ENCODE data around the gene ATP6V0A1.
"Not testable (repeated sequence)": the region's sequence is repeated elsewhere in the genome, so short reads cannot be mapped to it uniquely, and the experiment has no call there.

ATP6V0A1 gene

GRCh38 chr17:42436391-42436790, 22.3 kb upstream of the ATP6V0A1 start:
- no peak for DNase-seq (ENCODE audit: low read depth in 2 of 2)

- DNase-seq (ENCODE audit: low read depth in 2 of 2), result no peak
These were observed 19.8 kb upstream of the ATP6V0A1 start for GRCh38 chr17:42438600-42439567.

- DNase-seq (ENCODE audit: low read depth in 2 of 2), result no peak
These were observed 17.1 kb upstream of the ATP6V0A1 start for GRCh38 chr17:42441371-42442195.

- DNase-seq (ENCODE audit: low read depth in 2 of 2), result no peak
These were observed 16.5 kb upstream of the ATP6V0A1 start for GRCh38 chr17:42442196-42442565.

- DNase-seq (ENCODE audit: low read depth in 2 of 2), result not testable (repeated sequence)
These were observed 9.5 kb upstream of the ATP6V0A1 start for GRCh38 chr17:42449176-42449575.

GRCh38 chr17:42449838-42450237, 8.8 kb upstream of the ATP6V0A1 start:
- not testable (repeated sequence) for DNase-seq (ENCODE audit: low read depth in 2 of 2)

GRCh38 chr17:42451270-42451669, 7.4 kb upstream of the ATP6V0A1 start:
- DNase-seq (ENCODE audit: low read depth in 2 of 2), result not testable (repeated sequence)

- DNase-seq (ENCODE audit: low read depth in 2 of 2), result no peak
These were observed 5.2 kb upstream of the ATP6V0A1 start for GRCh38 chr17:42453439-42453838.

- DNase-seq (ENCODE audit: low read depth in 2 of 2), result not testable (repeated sequence)
These were observed 3.7 kb upstream of the ATP6V0A1 start for GRCh38 chr17:42454987-42455386.

GRCh38 chr17:42456223-42457106, 2.2 kb upstream of the ATP6V0A1 start:
- DNase-seq (ENCODE audit: low read depth in 2 of 2), result no peak

- no peak for DNase-seq (ENCODE audit: low read depth in 2 of 2)
These were observed 1.4 kb upstream of the ATP6V0A1 start for GRCh38 chr17:42457107-42457792.

GRCh38 chr17:42459256-42459800, 650 bp downstream of the ATP6V0A1 start:
- no peak for DNase-seq (ENCODE audit: low read depth in 2 of 2)

- no peak for DNase-seq (ENCODE audit: low read depth in 2 of 2)
These were observed 1.2 kb downstream of the ATP6V0A1 start for GRCh38 chr17:42459801-42460281.

- DNase-seq (ENCODE audit: low read depth in 2 of 2), result no peak
These were observed 1.7 kb downstream of the ATP6V0A1 start for GRCh38 chr17:42460371-42460770.

- DNase-seq (ENCODE audit: low read depth in 2 of 2), result no peak
These were observed 5.3 kb downstream of the ATP6V0A1 start for GRCh38 chr17:42463976-42464400.

- DNase-seq (ENCODE audit: low read depth in 2 of 2), result no peak
These were observed 9.2 kb downstream of the ATP6V0A1 start for GRCh38 chr17:42467889-42468288.

- no peak for DNase-seq (ENCODE audit: low read depth in 2 of 2)
These were observed 14.2 kb downstream of the ATP6V0A1 start for GRCh38 chr17:42472709-42473521.

- no peak for DNase-seq (ENCODE audit: low read depth in 2 of 2)
These were observed 15.6 kb downstream of the ATP6V0A1 start for GRCh38 chr17:42474276-42474675.

GRCh38 chr17:42475121-42475520, 16.4 kb downstream of the ATP6V0A1 start:
- DNase-seq (ENCODE audit: low read depth in 2 of 2), result no peak

- no peak for DNase-seq (ENCODE audit: low read depth in 2 of 2)
These were observed 17.2 kb downstream of the ATP6V0A1 start for GRCh38 chr17:42475835-42476234.
